ENCODE measurements around the gene GSK3A. TPM values are rescaled to one million over a fixed set of nuclear protein-coding genes. Genes with fewer than 3 reads are reported as not detected.

GSK3A gene
- total and polyA plus RNA-seq, 9 of the 15 experiments (the other 6 are each of a cell fraction or from before 2014, with no cell fraction given) = 0.62 to 90.7 (median 33.3) TPM

DNA sequence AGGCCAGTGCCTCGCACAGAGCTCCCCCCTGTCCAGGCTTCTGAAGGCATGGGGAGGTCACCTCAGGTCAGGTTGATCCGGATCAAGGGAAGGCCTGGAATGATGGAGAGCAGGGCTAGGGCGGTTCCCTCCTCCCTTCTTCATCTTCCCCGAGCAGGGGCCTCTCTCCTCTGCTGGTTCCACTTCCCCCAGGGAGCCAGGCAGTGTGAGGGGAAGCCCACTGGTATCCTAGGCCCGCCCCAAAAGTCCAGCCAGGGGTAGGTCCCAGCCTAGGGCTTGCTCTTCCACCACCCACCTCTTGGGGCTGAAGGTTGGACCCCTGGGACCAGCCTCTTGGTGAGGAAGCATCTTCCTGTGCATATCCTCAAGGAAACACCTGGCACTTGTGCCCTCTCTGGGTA lies 43.1 kb upstream of the GSK3A start:
- Histone ChIP-seq H3K9me1 (ENCODE audit: control insufficient read depth, insufficient read depth, low read length) (no peaks in the 10 kb centered on the region), H3K79me2 (ENCODE audit: control insufficient read depth, insufficient read depth, low read length) (peaks cover 51% of the 10 kb centered on the region), H2AFZ (ENCODE audit: low read depth, low read length) (no peak overlapping the region), H3K4me1 (replicated peaks in 1 of 2; ENCODE audit: control insufficient read depth in 2 of 2, insufficient read depth in 2 of 2, low read length in 2 of 2) (peaks cover 39 to 80% of the 10 kb centered on the region in 2 experiments), H3K9me3 (replicated peaks; ENCODE audit: control insufficient read depth, insufficient read depth, low read depth, low read length) (no peaks in the 10 kb centered on the region), H3K4me3 (peak overlapping the region; percentile 63; the same call in 1 of the 2 replicates), H4K20me1 (replicated peaks; ENCODE audit: control insufficient read depth, insufficient read depth, low read length) (0 out of 2 replicates have a peak, but pooled peaks cover 8% of the 10 kb centered on the region), H3K9ac (ENCODE audit: insufficient read depth in 1 of 2, low read depth in 2 of 2, low read length in 2 of 2) (peak overlapping the region; percentile 70 to 94; a peak in 3 of 4 replicates), H3K36me3 (ENCODE audit: control insufficient read depth, insufficient read depth, low read length) (peaks cover 40% of the 10 kb centered on the region; the same call in 2 of the 3 replicates), H3K4me2 (ENCODE audit: insufficient read depth, low read length) (peak overlapping the region; percentile 83), H3K27me3 (ENCODE audit: control insufficient read depth in 2 of 2, insufficient read depth in 2 of 2, low read length in 2 of 2) (no peaks in the 10 kb centered on the region; a peak in 1 of 5 replicates), H3K27ac (ENCODE audit: extremely low read depth, low read depth, low read length) (no peak overlapping the region; the same call in 2 of the 3 replicates)
- ChIA-PET POLR2A (interaction anchor here (1.2 to 1.4 kb wide), 2 partner anchors 14 to 15 kb away, joined by 4 read pairs; no protein-coding TSS in a partner anchor), CTCF (ENCODE audit: low intra/inter-chr PET ratio) (no interaction called here)
- FAIRE-seq (no peak), DNase-seq (ENCODE audit: extremely low read depth in 1 of 4, low spot score in 3 of 4) (peak in 2 of 4 experiments; percentile 15 to 26), ATAC-seq (no peak)
- BruUV-seq (replicated peaks) = no TSS peak
- intact Hi-C loops (cut with micrococcal nuclease) = no loop called here
- 53% methylated on average over 3 of the region's 5 CpGs for WGBS (ENCODE audit: insufficient coverage, low coverage, missing lambda C conversion rate)
- in situ Hi-C loops (cut with MboI) = no loop called here
- TF ChIP-seq TOE1 (IDR thresholded peaks at IDR 0.05; ENCODE audit: borderline replicate concordance) = no peak
- TF ChIP-seq TOE1 (CRISPR knock-in tag; IDR thresholded peaks at IDR 0.05; ENCODE audit: borderline replicate concordance, low read depth) = no peak
- TF ChIP-seq ILK (tag; IDR thresholded peaks at IDR 0.05; ENCODE audit: borderline replicate concordance, low read depth) = no peak
- TF ChIP-seq, protein P1, sequence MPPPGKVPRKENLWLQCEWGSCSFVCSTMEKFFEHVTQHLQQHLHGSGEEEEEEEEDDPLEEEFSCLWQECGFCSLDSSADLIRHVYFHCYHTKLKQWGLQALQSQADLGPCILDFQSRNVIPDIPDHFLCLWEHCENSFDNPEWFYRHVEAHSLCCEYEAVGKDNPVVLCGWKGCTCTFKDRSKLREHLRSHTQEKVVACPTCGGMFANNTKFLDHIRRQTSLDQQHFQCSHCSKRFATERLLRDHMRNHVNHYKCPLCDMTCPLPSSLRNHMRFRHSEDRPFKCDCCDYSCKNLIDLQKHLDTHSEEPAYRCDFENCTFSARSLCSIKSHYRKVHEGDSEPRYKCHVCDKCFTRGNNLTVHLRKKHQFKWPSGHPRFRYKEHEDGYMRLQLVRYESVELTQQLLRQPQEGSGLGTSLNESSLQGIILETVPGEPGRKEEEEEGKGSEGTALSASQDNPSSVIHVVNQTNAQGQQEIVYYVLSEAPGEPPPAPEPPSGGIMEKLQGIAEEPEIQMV (tag; conservative IDR thresholded peaks at IDR 0.05; ENCODE audit: low read depth) = no peak
- no peak for TF ChIP-seq ZNF57 (CRISPR knock-in tag; IDR thresholded peaks at IDR 0.05)
- no peak for TF ChIP-seq GTF2A2 (tag; IDR thresholded peaks at IDR 0.05)
- no peak for TF ChIP-seq TBP (optimal IDR thresholded peaks at IDR 0.05; ENCODE audit: low read depth, low read length)
